GM18867 (cell line): ENCODE measurements around the gene GLOD5.

Experiments used
- ATAC-seq: cut with Tn5 transposase; IDR thresholded peaks from one replicate; pipeline ENCODE4 v1.9.1; 2021; ENCODE audit warnings: mild to moderate bottlenecking, moderate library complexity; ENCODE audit not compliant: unreplicated experiment

GLOD5 gene

DNA sequence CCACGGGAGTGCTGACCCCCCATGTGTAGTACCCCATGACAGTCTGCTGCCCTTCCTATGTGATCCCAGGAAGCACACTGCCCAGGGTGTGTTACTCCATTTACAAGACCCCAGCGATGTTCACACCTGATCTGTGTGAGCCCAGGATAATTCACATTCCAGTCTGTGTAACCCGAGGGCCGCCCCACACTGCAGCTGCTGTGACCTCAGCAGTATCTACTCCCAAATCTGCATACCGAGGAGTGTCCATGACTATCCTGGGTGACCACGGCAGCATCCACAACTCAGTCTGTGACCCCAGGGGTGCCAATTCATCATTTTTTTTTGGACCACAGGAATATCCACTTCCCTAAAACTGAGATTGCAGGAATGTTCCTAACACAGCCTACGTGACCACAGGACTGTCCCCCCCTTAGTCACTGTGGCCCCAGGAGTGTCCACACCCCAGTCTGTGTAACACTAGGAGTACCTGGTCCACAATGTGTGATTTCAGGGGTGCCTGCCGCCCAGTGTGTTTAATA is 7.8 kb upstream of the GLOD5 start:
- ATAC-seq: no peak

DNA sequence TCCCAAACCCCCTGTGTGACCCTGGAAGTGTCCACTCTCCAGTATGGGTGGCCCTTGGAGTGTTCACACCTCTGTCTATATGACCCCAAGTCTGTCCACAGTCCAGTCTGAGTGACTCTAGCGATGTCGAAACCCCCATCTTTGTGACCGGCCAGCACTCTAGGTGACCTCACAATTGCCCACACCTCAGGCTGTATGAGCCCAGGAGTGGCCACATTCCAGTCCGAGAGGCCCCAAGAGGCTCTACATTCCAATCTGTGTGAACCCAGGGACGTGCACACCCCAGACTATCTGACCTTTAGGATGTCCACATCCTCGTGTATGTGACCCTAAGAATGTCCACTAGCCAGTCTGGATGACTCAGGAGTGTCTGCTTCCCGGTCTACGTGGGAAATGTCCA is 7.3 kb upstream of the GLOD5 start:
- ATAC-seq: no peak

DNA sequence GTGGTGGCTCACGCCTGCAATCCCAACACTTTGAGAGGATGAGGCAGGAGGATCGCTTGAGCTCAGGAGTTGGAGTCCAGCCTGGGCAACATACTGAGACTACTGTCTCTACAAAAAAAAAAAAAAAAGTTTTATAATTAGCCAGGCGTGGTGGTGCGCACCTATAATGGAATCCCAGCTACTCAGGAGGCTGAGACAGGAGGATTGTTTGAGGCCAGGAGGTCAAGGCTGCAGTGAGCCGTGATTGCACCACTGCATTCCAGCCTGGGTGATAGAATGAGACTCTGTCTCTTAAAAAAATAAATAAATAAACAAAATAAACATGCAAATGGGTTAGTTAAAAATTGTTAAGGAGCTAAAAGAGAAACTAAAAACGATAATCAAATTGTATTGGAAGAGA is 7.7 kb downstream of the GLOD5 start:
- ATAC-seq: no peak

DNA sequence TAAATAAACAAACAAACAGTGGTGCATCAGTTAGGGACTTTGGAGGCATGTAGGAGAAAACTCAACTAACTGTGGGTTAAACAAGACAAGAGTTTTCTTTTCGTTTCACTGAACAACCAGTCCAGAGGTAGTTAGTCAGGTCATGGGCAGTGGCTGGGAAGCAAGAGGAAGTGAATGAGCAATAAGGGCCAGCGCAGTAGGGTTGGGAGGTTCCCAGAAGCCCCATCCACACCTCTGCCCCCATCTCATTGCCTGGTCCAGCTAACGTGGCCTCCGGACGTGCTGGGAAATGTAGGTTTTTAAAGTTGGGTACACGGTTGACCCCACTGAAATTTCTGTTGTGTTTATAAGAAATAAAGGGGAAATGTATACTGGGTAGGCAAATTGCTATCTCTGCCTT is 8.7 kb downstream of the GLOD5 start:
- no peak for ATAC-seq

DNA sequence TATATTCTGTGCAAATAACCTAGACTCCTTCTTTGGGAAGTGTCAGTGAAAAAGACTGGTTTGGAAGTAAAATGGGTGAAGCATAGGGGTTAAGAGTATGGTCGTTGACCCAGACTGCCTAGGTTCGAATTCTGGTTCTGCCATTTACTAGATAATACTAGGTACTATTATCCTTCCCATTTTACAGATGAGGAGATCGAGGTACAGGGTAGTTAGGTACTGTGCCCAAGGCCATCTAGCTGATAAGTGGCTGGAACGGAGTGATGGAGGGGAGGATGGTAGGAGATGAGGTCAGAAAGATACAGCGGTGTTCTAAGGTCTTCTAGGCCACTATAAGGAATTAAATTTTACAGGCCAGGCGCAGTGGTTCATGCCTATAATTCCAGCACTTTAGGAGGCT is 11.1 kb downstream of the GLOD5 start:
- ATAC-seq: no peak

DNA sequence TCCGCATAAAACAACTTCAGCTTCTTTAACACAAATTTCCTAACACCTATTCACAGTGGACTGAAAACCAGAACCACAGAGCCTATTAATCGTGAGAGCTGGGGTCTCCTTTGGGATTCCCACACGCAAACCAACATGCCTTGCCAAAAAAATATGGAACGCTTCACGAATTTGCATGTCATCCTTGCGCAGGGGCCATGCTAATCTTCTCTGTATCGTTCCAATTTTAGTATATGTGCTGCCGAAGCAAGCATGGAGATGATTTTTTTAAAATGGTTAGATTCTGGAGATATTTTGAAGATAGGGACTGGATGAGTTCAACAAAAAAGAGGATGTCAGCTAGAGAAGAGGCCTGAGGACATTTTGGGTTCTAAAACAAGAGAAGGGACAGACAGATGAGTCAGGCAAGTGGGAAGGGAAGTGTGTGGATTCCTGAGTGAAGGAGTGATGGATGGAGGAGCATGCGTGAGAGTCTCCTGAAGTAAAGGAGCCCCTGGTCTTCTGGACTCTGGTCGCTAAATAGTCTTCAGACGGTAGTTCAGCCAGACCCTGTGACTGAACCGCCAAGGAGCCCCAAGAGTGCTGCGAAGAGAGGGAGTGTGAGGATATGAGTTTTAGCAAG is 15.4 kb downstream of the GLOD5 start:
- ATAC-seq: no peak

DNA sequence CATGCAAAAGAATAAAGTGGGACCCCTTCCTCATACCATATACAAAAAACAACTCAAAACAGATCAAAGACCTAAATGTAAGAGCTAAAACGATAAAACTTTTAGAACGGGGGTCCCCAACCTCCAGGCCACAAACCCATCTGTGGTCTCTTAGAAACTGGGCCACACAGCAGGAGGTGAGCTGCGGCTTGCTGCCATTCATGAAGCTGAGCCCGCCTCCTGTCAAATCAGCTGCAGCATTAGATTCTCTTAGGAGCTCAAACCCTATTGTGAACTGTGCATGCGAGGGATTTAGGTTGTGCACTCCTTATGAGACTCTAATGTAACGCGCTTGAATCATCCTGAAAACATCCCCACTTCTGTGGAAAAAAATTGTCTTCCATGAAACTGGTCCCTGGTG is 17.9 kb downstream of the GLOD5 start:
- no peak for ATAC-seq

DNA sequence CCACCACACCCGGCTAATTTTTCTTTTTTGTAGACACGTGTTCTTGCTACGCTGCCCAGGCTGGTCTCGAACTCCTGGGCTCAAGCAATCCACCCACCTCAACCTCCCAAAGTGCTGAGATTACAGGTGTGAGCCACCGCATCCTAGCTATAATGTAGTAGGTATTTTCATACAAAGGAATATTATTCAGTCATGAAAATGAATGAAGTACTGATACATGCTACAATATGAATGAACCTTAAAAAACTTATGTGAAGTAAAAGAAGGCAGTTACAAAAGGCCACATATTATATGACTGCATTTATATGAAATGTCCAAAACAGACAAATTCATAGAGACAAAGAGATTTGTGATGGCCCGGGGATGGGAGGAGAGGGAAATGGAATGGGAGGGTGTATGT is 20.2 kb downstream of the GLOD5 start:
- no peak for ATAC-seq

DNA sequence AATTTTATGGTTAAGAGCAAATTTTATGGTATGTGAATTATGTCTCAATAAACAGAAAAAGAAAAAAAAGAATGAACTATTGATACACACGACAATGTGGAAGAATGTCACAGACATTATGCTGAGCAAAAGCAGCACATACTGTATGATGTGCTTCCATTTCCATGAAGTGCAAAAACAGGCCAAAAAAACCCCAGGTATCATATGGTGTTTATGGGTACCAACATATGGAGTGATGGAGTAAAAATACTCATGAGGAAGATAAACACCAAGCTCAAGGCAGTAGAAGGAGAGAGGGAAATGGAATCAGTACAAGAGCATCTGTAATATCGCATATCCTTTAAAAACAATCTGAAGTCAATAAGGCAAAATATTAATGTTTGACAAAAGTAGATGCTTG is 20.7 kb downstream of the GLOD5 start:
- ATAC-seq: no peak

DNA sequence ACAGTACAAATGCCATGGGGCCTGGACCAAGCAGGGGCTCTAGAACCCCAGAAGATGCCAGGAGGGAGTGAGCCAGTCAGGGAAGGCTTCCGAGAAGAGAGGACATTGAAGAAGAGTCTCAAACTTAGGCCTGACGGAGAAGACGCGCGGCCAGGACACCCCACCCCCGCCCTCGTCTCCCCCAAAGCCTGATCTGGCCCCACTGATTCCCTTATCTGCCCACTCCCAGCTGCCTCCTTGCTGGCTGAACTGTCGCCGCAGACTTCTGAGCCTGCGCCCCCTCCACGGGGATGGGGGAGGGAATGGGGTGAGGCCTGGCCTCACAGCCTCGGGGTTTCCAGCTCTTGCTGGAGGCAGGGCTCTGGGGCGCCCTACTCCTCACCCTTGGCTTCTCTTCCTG is 21.2 kb downstream of the GLOD5 start:
- ATAC-seq: no peak

DNA sequence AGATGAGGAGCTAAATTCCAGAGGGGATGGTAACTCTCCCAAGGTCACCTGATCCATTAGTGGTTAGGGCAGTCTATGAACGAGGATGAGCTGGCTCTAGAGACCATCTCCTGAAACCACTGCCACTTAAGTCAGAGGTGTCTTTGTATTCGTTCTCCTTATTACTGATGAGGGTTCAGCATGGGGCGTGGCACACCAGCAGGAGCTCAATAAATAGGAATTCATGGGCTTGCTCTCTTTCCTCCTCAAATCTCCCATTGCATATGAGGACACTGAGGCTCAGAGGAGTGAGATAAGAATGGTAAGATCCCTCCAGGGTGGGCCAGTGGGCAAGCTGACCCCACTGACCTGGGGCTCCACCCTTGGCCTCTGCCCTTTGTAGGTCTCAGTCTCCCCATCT is 23.2 kb downstream of the GLOD5 start:
- no peak for ATAC-seq

DNA sequence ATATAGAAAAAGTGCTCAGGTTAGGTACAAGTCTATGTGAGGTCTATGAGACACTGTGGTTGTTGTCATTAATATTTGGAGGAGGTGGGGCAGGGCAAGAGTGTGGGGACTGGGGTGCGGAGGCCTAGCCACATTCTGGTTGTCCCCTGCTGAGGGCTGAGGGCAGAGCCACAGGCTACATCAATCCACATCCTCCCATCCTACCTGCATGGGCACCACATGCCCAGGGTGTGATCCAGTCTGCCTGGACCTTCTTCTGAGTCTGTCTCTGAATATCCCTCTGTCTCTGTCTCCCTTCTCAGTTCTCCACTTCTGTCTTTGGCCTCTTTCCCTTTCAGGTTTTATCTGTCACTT is 23.6 kb downstream of the GLOD5 start:
- ATAC-seq: no peak

DNA sequence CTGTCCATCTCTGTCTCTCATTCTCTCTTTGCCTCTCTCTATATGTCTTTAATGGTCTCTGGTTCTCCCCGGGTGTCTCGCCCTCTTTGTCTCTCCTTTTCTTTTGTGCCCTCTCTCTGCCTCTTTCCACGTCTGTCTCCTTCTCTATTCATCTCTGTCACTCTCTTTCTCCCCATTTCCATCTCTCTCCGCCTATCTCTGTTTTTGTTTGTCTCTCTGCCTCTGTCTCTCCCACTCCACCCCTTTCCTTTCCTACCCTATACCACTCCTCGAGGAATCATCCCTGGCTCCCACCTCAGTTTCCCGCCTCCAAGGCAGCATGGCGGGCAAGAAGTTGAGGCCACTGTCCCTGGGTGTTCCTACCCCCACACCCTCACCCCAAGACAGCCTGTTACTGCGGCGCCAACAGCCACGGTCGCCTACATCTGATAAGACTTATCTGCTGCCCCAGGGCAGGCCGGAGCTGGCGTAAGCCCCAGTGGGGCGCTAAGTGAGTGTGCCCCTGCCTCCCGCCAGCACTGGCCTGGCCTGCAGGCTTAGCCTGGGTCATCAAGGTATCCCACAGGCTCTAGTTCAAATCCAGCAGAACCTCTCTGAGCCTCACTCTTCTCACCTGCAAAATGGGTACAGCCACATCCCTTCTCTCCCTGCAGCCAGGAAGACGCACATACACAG is 24.1 kb downstream of the GLOD5 start:
- ATAC-seq: no peak

DNA sequence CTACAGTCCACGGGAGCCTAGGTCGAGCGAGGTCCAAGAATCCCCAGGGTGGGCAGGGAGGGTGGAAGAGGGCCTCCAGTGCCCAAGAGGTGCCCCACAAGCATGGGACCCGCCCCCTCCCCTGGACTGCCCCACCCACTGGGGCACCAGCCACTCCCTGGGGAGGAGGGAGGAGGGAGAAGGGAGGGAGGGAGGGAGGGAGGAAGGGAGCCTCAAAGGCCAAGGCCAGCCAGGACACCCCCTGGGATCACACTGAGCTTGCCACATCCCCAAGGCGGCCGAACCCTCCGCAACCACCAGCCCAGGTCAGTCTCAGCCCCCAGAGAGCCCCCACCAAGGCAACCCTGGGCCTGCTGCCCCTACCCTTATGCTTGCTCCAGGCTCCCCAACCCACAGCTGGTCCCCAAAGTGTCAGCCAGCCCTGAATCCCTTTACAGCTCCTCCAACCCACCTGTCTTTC is 24.8 kb downstream of the GLOD5 start, which contains the start of gene GATA1:
TSS of gene GATA1 (plus strand) at position 250 of the 460 bp plus-strand sequence. CDS start 4,520 bp downstream, outside the sequence.
- ATAC-seq: no peak

DNA sequence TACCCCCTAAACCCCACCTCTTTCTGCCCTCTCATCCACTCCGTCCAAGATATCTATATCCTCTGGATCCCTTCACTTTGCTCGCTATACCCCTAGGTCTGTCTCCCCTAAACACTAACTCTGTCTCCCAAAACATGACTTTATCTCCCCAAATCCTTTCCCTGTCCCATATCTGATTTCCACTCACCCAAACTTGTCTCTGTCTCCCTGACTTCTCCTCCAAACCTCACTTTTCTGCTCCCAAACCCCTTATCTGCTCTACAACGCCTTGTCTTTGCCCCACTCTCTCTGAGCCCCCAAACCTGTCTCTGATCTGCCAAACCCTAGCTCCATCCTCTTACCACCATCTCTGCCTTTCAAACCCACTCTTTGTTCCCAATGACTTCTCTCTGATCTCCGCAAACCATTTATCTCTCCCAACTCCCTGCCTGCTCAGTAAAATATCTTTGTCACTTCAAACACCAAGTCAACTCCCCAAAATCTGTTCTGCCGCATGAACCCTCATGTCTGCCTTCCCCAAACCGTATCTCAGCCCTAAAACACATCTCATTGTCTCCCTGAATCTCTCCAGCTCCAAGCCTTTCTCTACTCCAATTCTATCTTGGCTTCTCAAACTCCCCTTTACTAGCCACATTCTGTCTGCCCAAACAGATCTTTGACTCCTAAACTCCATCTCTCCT is 25.4 kb downstream of the GLOD5 start:
- no peak for ATAC-seq

DNA sequence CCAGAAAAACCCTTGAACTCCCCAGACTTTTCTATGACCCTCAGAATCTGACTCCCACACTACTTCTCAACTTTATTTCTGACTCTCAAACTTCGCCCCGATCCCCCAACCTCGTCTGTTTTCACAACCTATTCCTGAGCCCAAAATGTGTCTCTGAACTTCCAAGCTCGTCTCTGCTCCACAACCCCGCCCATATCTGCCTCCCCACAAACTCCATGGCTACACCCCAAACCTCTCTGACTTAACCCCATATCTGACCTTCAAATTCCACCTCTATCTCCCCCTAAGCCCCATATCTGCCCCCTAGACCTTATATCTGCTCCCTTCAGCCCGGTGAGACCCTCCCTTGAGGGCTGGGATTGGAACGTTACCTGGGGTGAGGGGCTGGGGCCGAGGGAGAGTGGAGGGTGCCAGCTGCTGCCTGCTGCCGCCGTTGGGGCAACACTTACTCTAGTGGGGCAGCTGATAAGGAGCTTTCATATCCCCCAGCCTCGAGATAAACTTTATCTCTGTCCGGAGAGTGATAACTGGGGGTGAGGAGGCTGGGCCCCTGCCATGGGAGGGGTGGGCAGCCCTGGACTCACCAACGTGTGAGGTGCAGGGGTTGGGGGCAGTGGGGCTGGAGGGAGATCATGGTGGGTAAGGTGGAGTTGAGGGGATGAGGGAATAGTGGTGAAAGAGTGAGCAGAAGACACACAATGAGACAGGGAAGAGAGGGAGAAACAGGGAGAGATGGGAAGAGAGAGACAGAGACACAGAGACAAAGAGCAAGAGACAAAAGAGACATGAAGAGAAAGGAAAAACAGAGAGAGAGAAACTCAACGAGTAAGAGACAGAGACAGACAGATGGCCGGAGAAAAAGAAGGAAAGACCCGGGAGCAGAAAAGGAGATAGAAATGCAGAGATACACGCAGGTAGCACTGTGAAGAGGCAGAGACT is 26.2 kb downstream of the GLOD5 start:
- ATAC-seq: no peak

DNA sequence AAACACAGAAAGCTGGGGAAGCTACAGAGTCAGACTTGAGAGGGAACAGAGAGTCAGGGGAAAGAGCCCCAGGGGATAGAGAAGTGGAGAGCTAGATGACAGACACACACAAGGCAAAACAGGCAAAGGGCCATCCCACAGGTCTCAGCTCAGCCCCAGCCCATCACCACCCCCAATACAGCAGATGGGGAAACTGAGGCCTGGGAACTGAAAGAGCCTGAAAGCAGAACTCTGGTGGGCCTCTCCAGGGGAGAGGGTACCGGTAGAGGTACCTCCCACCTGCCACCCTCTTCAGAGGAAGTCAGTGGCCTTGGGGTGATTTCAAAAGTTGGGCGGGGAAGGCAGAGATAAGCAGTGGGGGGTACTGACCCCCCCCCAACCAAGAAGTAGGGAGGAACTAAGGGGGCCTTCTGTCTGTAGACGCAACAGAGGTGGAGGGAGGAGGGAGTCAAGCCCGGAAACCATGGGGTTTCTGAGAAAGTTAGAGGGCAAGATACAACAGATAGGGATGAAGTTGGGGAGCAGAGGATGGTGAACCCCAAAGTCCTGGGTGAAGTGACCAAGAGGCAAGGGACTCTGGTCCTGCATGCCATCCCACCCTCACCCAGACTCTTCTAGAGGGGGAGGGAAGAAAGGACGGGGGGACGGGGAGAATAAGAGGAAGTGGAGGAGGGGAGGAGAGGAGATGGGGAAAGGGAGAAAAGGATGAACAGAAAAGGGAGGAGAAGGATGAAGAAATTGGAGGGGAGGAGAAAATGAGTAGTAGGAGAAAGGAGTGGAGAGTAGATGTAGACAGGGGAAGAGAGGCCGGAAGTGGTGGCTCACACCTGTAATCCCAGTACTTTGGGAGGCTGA is 28.0 kb downstream of the GLOD5 start:
- no peak for ATAC-seq

DNA sequence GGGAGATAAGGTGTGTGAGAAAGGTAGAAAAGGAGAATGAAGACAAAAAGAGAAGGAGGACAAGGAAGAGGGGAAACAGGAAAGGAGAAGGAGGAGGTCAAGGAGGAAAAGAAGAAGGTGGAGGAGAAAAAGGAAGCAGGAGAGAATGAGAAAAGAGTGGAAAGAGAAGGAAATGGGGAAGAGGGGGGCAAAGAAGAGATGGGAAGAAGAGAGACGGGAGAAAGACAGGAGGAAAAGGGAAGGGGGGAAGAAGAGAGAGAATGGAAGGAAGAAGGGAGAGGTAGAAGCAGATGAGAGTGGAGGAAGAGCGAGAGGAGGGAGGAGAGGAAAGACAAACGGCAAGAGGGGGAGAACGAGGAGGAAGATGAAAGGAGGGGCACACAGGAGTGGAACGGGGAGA is 28.9 kb downstream of the GLOD5 start:
- no peak for ATAC-seq

DNA sequence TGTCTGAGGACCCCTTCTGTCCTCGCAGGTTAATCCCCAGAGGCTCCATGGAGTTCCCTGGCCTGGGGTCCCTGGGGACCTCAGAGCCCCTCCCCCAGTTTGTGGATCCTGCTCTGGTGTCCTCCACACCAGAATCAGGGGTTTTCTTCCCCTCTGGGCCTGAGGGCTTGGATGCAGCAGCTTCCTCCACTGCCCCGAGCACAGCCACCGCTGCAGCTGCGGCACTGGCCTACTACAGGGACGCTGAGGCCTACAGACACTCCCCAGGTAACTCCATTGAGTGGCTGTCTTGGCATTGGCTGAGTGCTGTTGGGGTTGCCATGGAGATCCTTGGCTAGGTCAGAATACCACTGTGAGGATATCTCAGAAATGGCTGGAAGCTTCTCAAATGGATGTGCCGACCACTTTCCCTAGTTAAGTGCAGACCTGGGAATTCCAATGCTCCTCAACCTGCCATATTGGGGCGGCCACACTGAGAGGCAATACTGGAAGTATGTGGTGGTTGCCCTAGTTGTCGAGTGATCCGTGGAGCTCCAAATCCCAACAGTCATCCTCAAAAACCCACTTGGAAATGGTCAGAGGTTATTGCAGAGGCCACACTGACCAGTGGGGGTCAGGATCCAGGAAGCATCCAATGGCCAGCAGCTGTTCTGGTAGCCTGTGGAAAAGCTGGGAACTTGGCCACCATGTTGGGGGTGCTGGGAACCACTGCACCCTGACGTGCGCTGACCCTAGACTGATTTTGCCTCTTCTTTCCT is 29.7 kb downstream of the GLOD5 start:
- ATAC-seq: no peak
